ENCODE data around the gene RPRD1B. TPM values are rescaled to one million over a fixed set of nuclear protein-coding genes. Genes with fewer than 3 reads are reported as not detected.

RPRD1B gene
- total and polyA plus RNA-seq, 2 experiments from 2014 or later, result 7.3 to 24.3 TPM

GRCh38 chr20:38067717-38068365, 34.3 kb downstream of the RPRD1B start:
- Histone ChIP-seq H3K27ac (ENCODE audit: low read depth) (no peak overlapping the region), H3K4me3 (no peak overlapping the region), H3K9me2 (ENCODE audit: insufficient read depth) (no peaks in the 10 kb centered on the region), H3K36me3 (ENCODE audit: insufficient read depth) (peaks cover 41% of the 10 kb centered on the region), H2AFZ (no peak overlapping the region), H3F3A (replicated peaks; ENCODE audit: low read depth) (no peaks in the 10 kb centered on the region), H3K27me3 (ENCODE audit: insufficient read depth) (no peaks in the 10 kb centered on the region), H4K20me1 (replicated peaks; ENCODE audit: insufficient read depth) (peaks cover 4% of the 10 kb centered on the region; the same call in 1 of the 2 replicates), H3K4me1 (ENCODE audit: insufficient read depth) (no peaks in the 10 kb centered on the region), H3K4me2 (no peak overlapping the region), H3K79me2 (replicated peaks; ENCODE audit: insufficient read depth) (0 out of 2 replicates have a peak, but pooled peaks cover 2% of the 10 kb centered on the region)
- no peak overlapping the region for H3K27ac Mint-ChIP-seq
- ATAC-seq (no peak), DNase-seq (ENCODE audit: low spot score) (no peak)
- no peak for TF ChIP-seq ETS1 (IDR thresholded peaks at IDR 0.05)
- no peak for TF ChIP-seq STAT1 (IDR thresholded peaks at IDR 0.05; ENCODE audit: unreplicated experiment)
- no peak for TF ChIP-seq CREB1 (CRISPR knock-in tag; IDR thresholded peaks at IDR 0.05; ENCODE audit: low read depth)
- no peak for TF ChIP-seq ZNF114 (CRISPR knock-in tag; IDR thresholded peaks at IDR 0.05)
- TF ChIP-seq ZNF462 (CRISPR knock-in tag; IDR thresholded peaks at IDR 0.05), result no peak
- TF ChIP-seq NANOG (IDR thresholded peaks at IDR 0.05; ENCODE audit: borderline replicate concordance), result no peak
- no peak for TF ChIP-seq ZNF331 (CRISPR knock-in tag; IDR thresholded peaks at IDR 0.05; ENCODE audit: low read depth)
- no peak for TF ChIP-seq POLR2AphosphoS5 (IDR thresholded peaks at IDR 0.05; ENCODE audit: low read depth)
- TF ChIP-seq CTCF (conservative IDR thresholded peaks at IDR 0.05; ENCODE audit: low read depth in 2 of 2), result no peak
- no peak for TF ChIP-seq JUNB (IDR thresholded peaks at IDR 0.05; ENCODE audit: unreplicated experiment)
- no peak for TF ChIP-seq REST (IDR thresholded peaks at IDR 0.05; ENCODE audit: unreplicated experiment)
- no peak for TF ChIP-seq EZH2 (IDR thresholded peaks at IDR 0.05; ENCODE audit: low read depth, unreplicated experiment)
- TF ChIP-seq EZH2phosphoT487 (IDR thresholded peaks at IDR 0.05; ENCODE audit: unreplicated experiment), result no peak
- H3K27me3 Mint-ChIP-seq (ENCODE audit: insufficient read depth, low read depth, poor library complexity), result no peaks in the 10 kb centered on the region
- no peak overlapping the region for H3K4me3 Mint-ChIP-seq
- no peaks in the 10 kb centered on the region for H3K9me3 Mint-ChIP-seq
- peaks cover 60% of the 10 kb centered on the region for H3K36me3 Mint-ChIP-seq (ENCODE audit: low read depth)
- peaks cover 4% of the 10 kb centered on the region; the same call in 1 of the 3 replicates for H3K4me1 Mint-ChIP-seq
